Bronchial epithelial cell (primary cell): ENCODE results near the gene ADAMTS14. TPM values are rescaled to one million over a fixed set of nuclear protein-coding genes. Genes with fewer than 3 reads are reported as not detected.

ENCODE experiments used
- DNase-seq: peaks from one replicate; pipeline ENCODE4 v3.0.0-alpha.2; 2010; ENCODE audit warnings: low read depth
- FAIRE-seq: peaks from 2 replicates; lab custom pipeline; 2011; peaks lifted over from hg19 to GRCh38; lab: Jason Lieb, UNC
- H3K27me3 ChIP-seq: 2 replicates; pipeline ENCODE4 v1.5.1; 2011; ENCODE audit warnings: low read length; ENCODE audit not compliant: control insufficient read depth, insufficient read depth
- H3K36me3 ChIP-seq: 2 replicates; pipeline ENCODE4 v1.5.1; 2011; ENCODE audit warnings: low read length; ENCODE audit not compliant: control insufficient read depth, insufficient read depth
- H3K4me3 ChIP-seq: 2 replicates; pipeline ENCODE4 v1.5.1; 2011; ENCODE audit warnings: mild to moderate bottlenecking, low read depth, low read length, control low read depth
- CTCF ChIP-seq: IDR thresholded peaks from 2 replicates; pipeline ENCODE4 v1.5.1; 2011; ENCODE audit warnings: mild to moderate bottlenecking, moderate library complexity, low read length, control low read depth, inconsistent platforms; ENCODE audit not compliant: insufficient read depth, severe bottlenecking
- total RNA-seq: library from RNA; depleted of rRNA; stranded (reverse); fragments of >200 nt; gene quantifications from 2 replicates; pipeline ENCODE4 v1.2.1, GENCODE V29; 2014

The ADAMTS14 gene
- total RNA-seq, 1 donor from 2014 or later, result 0.26 TPM

GRCh38 chr10:70699659-70700174 is 27.4 kb downstream of the ADAMTS14 start:
- no peak for FAIRE-seq

GRCh38 chr10:70702190-70702763 is 30.0 kb downstream of the ADAMTS14 start:
- Histone ChIP-seq H3K36me3 (no peaks in the 10 kb centered on the region), H3K4me3 (no peak overlapping the region)
- FAIRE-seq, result no peak

More at GRCh38 chr10:70699659-70700174, 27.4 kb downstream of the ADAMTS14 start:
- H3K4me3 ChIP-seq, result no peak overlapping the region
- DNase-seq, result no peak
- H3K36me3 ChIP-seq, result no peaks in the 10 kb centered on the region
- H3K27me3 ChIP-seq, result peaks cover 6% of the 10 kb centered on the region
- TF ChIP-seq CTCF, result no peak

GRCh38 chr10:70704211-70704610 is 31.9 kb downstream of the ADAMTS14 start:
- no peaks in the 10 kb centered on the region for H3K36me3 ChIP-seq
- DNase-seq (no peak), FAIRE-seq (no peak)
- no peak overlapping the region for H3K4me3 ChIP-seq
- no peak for TF ChIP-seq CTCF
- no peaks in the 10 kb centered on the region for H3K27me3 ChIP-seq

More at GRCh38 chr10:70702190-70702763, 30.0 kb downstream of the ADAMTS14 start:
- no peak for DNase-seq
- peaks cover under 1% of the 10 kb centered on the region for H3K27me3 ChIP-seq
- TF ChIP-seq CTCF, result no peak

GRCh38 chr10:70705121-70705861 is 33.0 kb downstream of the ADAMTS14 start:
- no peak overlapping the region for H3K4me3 ChIP-seq
- no peak for DNase-seq
- no peaks in the 10 kb centered on the region for H3K27me3 ChIP-seq
- no peak for FAIRE-seq
- no peak for TF ChIP-seq CTCF
- no peaks in the 10 kb centered on the region for H3K36me3 ChIP-seq

- FAIRE-seq, result no peak
- no peaks in the 10 kb centered on the region for H3K27me3 ChIP-seq
- no peak for TF ChIP-seq CTCF
Observed at GRCh38 chr10:70711177-70711576, 38.9 kb downstream of the ADAMTS14 start.

More at GRCh38 chr10:70711177-70711576, 38.9 kb downstream of the ADAMTS14 start:
- Histone ChIP-seq H3K4me3 (no peak overlapping the region), H3K36me3 (no peaks in the 10 kb centered on the region)
- no peak for DNase-seq
